Measurements from ENCODE around the gene HSPB9.
A peak's percentile ranks its signal among the peaks of the same experiment; 100 is the strongest.

HSPB9 gene

GRCh38 chr17:42124256-42124655, 1.7 kb downstream of the HSPB9 start:
- POLR2A ChIA-PET, result interaction anchor here (0.6 to 0.7 kb wide), 2 partner anchors 89 to 107 kb away, joined by 3 to 4 read pairs; partner anchors contain the start of gene DNAJC7
- peaks cover 4% of the 10 kb centered on the region; the same call in 1 of the 2 replicates for H3K4me1 ChIP-seq (ENCODE audit: control insufficient read depth, insufficient read depth, low read length)
- TF ChIP-seq SCRT2 (tag by site-specific recombination; IDR thresholded peaks at IDR 0.05) (peak; percentile 67; the same call in 1 of the 2 replicates), ZNF354C (tag by site-specific recombination; IDR thresholded peaks at IDR 0.05; ENCODE audit: borderline replicate concordance, low read depth) (no peak), PRDM10 (tag by site-specific recombination; IDR thresholded peaks at IDR 0.05) (peak; percentile 41; the same call in 1 of the 2 replicates), ZNF274 (IDR thresholded peaks at IDR 0.05; ENCODE audit: low read length) (no peak), ZNF274 (tag by site-specific recombination; IDR thresholded peaks at IDR 0.05; ENCODE audit: borderline replicate concordance) (no peak), ZNF654 (tag by site-specific recombination; IDR thresholded peaks at IDR 0.05; ENCODE audit: low read depth) (peak; percentile 12; the same call in 1 of the 2 replicates), ZBTB1 (tag by site-specific recombination; IDR thresholded peaks at IDR 0.05) (no peak), ZNF600 (tag by site-specific recombination; IDR thresholded peaks at IDR 0.05) (peak; percentile 70; the same call in 1 of the 2 replicates)
- H3K9me3 ChIP-seq (ENCODE audit: control insufficient read depth, insufficient read depth, low read depth, low read length), result no peaks in the 10 kb centered on the region
- 0 out of 2 replicates have a peak overlapping the region, but pooled peaks have one; percentile 24 for H3K27ac ChIP-seq (ENCODE audit: extremely low read depth, low read depth, low read length)
- no peak overlapping the region for H3K4me3 ChIP-seq (ENCODE audit: low read depth, low read length)
- H3K36me3 ChIP-seq (ENCODE audit: control insufficient read depth in 2 of 2, insufficient read depth in 1 of 2, low read length in 2 of 2), result peaks cover 39 to 62% of the 10 kb centered on the region in 2 experiments
- CTCF ChIA-PET, result interaction anchor here (0.6 kb wide), 1 partner anchor 98 kb away, joined by 3 read pairs; no protein-coding TSS in a partner anchor

- Histone ChIP-seq H3K4me1 (ENCODE audit: control insufficient read depth, insufficient read depth, low read length) (peaks cover 3% of the 10 kb centered on the region; the same call in 1 of the 2 replicates), H3K4me3 (ENCODE audit: low read depth, low read length) (no peak overlapping the region), H3K27ac (ENCODE audit: extremely low read depth, low read depth, low read length) (no peak overlapping the region), H3K9me3 (ENCODE audit: control insufficient read depth, insufficient read depth, low read depth, low read length) (no peaks in the 10 kb centered on the region), H3K36me3 (ENCODE audit: control insufficient read depth in 2 of 2, insufficient read depth in 1 of 2, low read length in 2 of 2) (peaks cover 39 to 71% of the 10 kb centered on the region in 2 experiments)
- POLR2A ChIA-PET, result interaction anchor here (0.8 kb wide), 1 partner anchor 9 kb away, joined by 3 read pairs; no protein-coding TSS in a partner anchor
- CTCF ChIA-PET, result interaction anchor here (1.2 to 1.6 kb wide), 2 partner anchors 12 to 88 kb away, joined by 3 to 4 read pairs; no protein-coding TSS in a partner anchor
- TF ChIP-seq SCRT2 (tag by site-specific recombination; IDR thresholded peaks at IDR 0.05) (0 out of 2 replicates have a peak, but pooled peaks have one; percentile 24), ZNF585B (tag by site-specific recombination; IDR thresholded peaks at IDR 0.05) (no peak)
These were observed 3.0 kb downstream of the HSPB9 start for GRCh38 chr17:42125565-42125964.

GRCh38 chr17:42126836-42127235, 4.2 kb downstream of the HSPB9 start:
- TF ChIP-seq ZNF544 (tag by site-specific recombination; IDR thresholded peaks at IDR 0.05), result no peak
- TF ChIP-seq ZBTB48 (tag by site-specific recombination; IDR thresholded peaks at IDR 0.05), result no peak
- no peak for TF ChIP-seq ZNF776 (tag by site-specific recombination; IDR thresholded peaks at IDR 0.05; ENCODE audit: borderline replicate concordance)
- no peak for TF ChIP-seq ZNF416 (tag by site-specific recombination; IDR thresholded peaks at IDR 0.05)
- no peak for TF ChIP-seq ZNF18 (tag by site-specific recombination; IDR thresholded peaks at IDR 0.05)
- no peak for TF ChIP-seq KLF1 (tag by site-specific recombination; IDR thresholded peaks at IDR 0.05)
- TF ChIP-seq KLF17 (tag by site-specific recombination; IDR thresholded peaks at IDR 0.05), result no peak
- no peak for TF ChIP-seq SETDB1 (IDR thresholded peaks at IDR 0.05; ENCODE audit: insufficient read length, low read length)
- no peak for TF ChIP-seq ZNF223 (tag by site-specific recombination; IDR thresholded peaks at IDR 0.05)
- ChIA-PET CTCF (interaction anchor here (1.6 kb wide), 1 partner anchor 90 kb away, joined by 4 read pairs; no protein-coding TSS in a partner anchor), POLR2A (no interaction called here)
- peaks cover 39 to 84% of the 10 kb centered on the region in 2 experiments for H3K36me3 ChIP-seq (ENCODE audit: control insufficient read depth in 2 of 2, insufficient read depth in 1 of 2, low read length in 2 of 2)
- H3K27ac ChIP-seq (ENCODE audit: extremely low read depth, low read depth, low read length), result no peak overlapping the region
- H3K9me3 ChIP-seq (ENCODE audit: control insufficient read depth, insufficient read depth, low read depth, low read length), result no peaks in the 10 kb centered on the region
- no peaks in the 10 kb centered on the region; the same call in 1 of the 2 replicates for H3K4me1 ChIP-seq (ENCODE audit: control insufficient read depth, insufficient read depth, low read length)
- no peak overlapping the region for H3K4me3 ChIP-seq (ENCODE audit: low read depth, low read length)

Measured in HEK293 (cell line).